Measurements from ENCODE around the gene EDIL3. TPM values are rescaled to one million over a fixed set of nuclear protein-coding genes. Genes with fewer than 3 reads are reported as not detected.

EDIL3 gene
- total and polyA plus RNA-seq, 2 donors (not counting 1 experiment from before 2014, with no cell fraction given), result not detected

DNA sequence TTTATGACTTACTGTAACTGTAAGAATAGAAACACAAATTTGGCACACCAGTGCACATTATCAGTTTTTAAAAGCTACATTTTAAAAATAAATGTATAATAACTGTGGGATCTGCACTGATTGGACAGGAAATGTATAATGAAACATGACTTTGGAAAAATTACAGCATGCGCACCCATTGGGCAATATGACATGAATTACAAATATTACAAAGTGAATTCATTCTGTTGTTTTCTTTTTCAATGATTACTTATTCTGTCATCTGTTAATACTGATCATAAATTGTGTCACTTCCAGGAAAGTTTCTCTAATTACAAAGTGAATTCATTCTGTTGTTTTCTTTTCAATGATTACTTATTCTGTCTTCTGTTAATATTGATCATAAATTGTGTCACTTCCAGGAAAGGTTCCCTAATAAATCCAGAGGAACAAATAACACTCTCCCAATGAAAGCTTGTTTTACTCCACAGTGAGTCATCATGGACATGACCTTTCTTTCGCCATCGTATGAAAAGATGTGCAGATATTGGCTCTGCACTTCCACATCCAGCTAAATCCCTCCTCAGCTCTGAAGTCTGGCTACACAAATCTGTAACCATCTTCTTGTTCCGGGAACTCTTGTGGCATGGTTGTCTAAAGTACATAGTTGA, 367.0 kb downstream of the EDIL3 start:
- POLR2A ChIA-PET, result no interaction called here
- Histone ChIP-seq H2AFZ (ENCODE audit: insufficient read depth, low read depth, low read length, poor library complexity, severe bottlenecking) (no peak overlapping the region), H3K79me2 (ENCODE audit: control insufficient read depth, insufficient read depth, low read length) (no peaks in the 10 kb centered on the region), H3K4me1 (ENCODE audit: control insufficient read depth in 2 of 2, insufficient read depth in 2 of 2, low read length in 2 of 2) (no peaks in the 10 kb centered on the region), H3K9ac (ENCODE audit: low read length) (no peak overlapping the region), H3K4me2 (replicated peaks; ENCODE audit: low read depth, low read length, poor library complexity, severe bottlenecking) (no peak overlapping the region), H3K27ac (ENCODE audit: low read length in 2 of 2) (no peak overlapping the region), H3K4me3 (ENCODE audit: control extremely low read depth in 1 of 5, extremely low read depth in 1 of 5, insufficient read depth in 1 of 5, low read depth in 2 of 5, low read length in 4 of 5) (no peak overlapping the region), H3K36me3 (replicated peaks in 1 of 2; ENCODE audit: control extremely low read depth in 1 of 2, control insufficient read depth in 1 of 2, extremely low read depth in 1 of 2, insufficient read depth in 2 of 2, low read length in 1 of 2) (no peaks in the 10 kb centered on the region), H3K9me3 (ENCODE audit: control extremely low read depth in 1 of 3, control insufficient read depth in 2 of 3, insufficient read depth in 1 of 3, low read length in 2 of 3) (no peaks in the 10 kb centered on the region), H4K20me1 (ENCODE audit: control insufficient read depth, insufficient read depth, low read length, poor library complexity, severe bottlenecking) (no peaks in the 10 kb centered on the region), H3K27me3 (replicated peaks in 1 of 4; ENCODE audit: control extremely low read depth in 1 of 4, control insufficient read depth in 3 of 4, insufficient read depth in 4 of 4, low read length in 3 of 4) (no peaks in the 10 kb centered on the region)
- WGBS (ENCODE audit: insufficient coverage), result no CpG with 5 or more reads among the region's 4 CpGs
- Mint-ChIP-seq H3K4me1 (no peaks in the 10 kb centered on the region), H3K27me3 (no peaks in the 10 kb centered on the region), H3K4me3 (no peak overlapping the region), H3K9me3 (ENCODE audit: insufficient read depth) (no peaks in the 10 kb centered on the region), H3K27ac (no peak overlapping the region)
- DNase-seq (no peak), ATAC-seq (ENCODE audit: low read depth) (no peak)
- intact Hi-C loops (cut with micrococcal nuclease), result no loop called here
- TF ChIP-seq, protein P1, sequence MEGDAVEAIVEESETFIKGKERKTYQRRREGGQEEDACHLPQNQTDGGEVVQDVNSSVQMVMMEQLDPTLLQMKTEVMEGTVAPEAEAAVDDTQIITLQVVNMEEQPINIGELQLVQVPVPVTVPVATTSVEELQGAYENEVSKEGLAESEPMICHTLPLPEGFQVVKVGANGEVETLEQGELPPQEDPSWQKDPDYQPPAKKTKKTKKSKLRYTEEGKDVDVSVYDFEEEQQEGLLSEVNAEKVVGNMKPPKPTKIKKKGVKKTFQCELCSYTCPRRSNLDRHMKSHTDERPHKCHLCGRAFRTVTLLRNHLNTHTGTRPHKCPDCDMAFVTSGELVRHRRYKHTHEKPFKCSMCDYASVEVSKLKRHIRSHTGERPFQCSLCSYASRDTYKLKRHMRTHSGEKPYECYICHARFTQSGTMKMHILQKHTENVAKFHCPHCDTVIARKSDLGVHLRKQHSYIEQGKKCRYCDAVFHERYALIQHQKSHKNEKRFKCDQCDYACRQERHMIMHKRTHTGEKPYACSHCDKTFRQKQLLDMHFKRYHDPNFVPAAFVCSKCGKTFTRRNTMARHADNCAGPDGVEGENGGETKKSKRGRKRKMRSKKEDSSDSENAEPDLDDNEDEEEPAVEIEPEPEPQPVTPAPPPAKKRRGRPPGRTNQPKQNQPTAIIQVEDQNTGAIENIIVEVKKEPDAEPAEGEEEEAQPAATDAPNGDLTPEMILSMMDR (IDR thresholded peaks at IDR 0.05), result no peak
- TF ChIP-seq EZH2 (IDR thresholded peaks at IDR 0.05; ENCODE audit: borderline replicate concordance, insufficient read depth, low read depth, low read length, poor library complexity, severe bottlenecking), result no peak
- CTCF ChIA-PET, result no interaction called here

DNA sequence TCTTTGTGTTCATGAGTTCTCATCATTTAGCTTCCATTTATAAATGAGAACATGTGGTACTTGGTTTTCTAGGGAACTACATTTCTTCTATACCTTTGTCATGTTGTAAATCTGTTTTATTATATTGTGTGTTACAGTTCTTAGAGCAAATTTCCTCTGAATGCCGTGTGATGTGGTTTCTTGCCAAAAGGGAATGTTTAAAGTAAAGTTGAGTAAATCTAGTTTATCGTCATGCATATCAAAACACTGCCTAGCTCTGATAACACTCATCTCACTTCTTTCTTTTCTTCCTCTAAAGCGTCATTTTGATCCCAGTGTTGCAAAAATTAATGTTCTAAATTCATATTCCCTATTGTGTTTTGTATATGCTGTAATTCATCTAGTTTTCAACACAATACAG, 368.6 kb downstream of the EDIL3 start:
- whole genome bisulfite sequencing (ENCODE audit: insufficient coverage), result no CpG with 5 or more reads among the region's 3 CpGs
- H3K27ac Mint-ChIP-seq, result no peak overlapping the region

More for the DNA sequence above, 368.6 kb downstream of the EDIL3 start:
- H3K9ac ChIP-seq (ENCODE audit: low read length), result no peak overlapping the region
- H3K4me3 ChIP-seq (ENCODE audit: control extremely low read depth in 1 of 5, extremely low read depth in 1 of 5, insufficient read depth in 1 of 5, low read depth in 2 of 5, low read length in 4 of 5), result no peak overlapping the region
- Mint-ChIP-seq H3K27me3 (no peaks in the 10 kb centered on the region), H3K4me1 (no peaks in the 10 kb centered on the region), H3K9me3 (ENCODE audit: insufficient read depth) (peaks cover 2% of the 10 kb centered on the region), H3K4me3 (no peak overlapping the region)
- no peaks in the 10 kb centered on the region for H3K4me1 ChIP-seq (ENCODE audit: control insufficient read depth in 2 of 2, insufficient read depth in 2 of 2, low read length in 2 of 2)
- H2AFZ ChIP-seq (ENCODE audit: insufficient read depth, low read depth, low read length, poor library complexity, severe bottlenecking), result no peak overlapping the region
- no peaks in the 10 kb centered on the region for H4K20me1 ChIP-seq (ENCODE audit: control insufficient read depth, insufficient read depth, low read length, poor library complexity, severe bottlenecking)
- H3K27ac ChIP-seq (ENCODE audit: low read length in 2 of 2), result no peak overlapping the region
- H3K9me3 ChIP-seq (ENCODE audit: control extremely low read depth in 1 of 3, control insufficient read depth in 2 of 3, insufficient read depth in 1 of 3, low read length in 2 of 3), result no peaks in the 10 kb centered on the region
- no peak for ATAC-seq (ENCODE audit: low read depth)
- no peaks in the 10 kb centered on the region for H3K79me2 ChIP-seq (ENCODE audit: control insufficient read depth, insufficient read depth, low read length)
- intact Hi-C loops (cut with micrococcal nuclease), result no loop called here
- TF ChIP-seq EZH2 (IDR thresholded peaks at IDR 0.05; ENCODE audit: borderline replicate concordance, insufficient read depth, low read depth, low read length, poor library complexity, severe bottlenecking), result no peak
- TF ChIP-seq, protein P1 (IDR thresholded peaks at IDR 0.05), result no peak
- DNase-seq, result no peak
- H3K27me3 ChIP-seq (replicated peaks in 1 of 4; ENCODE audit: control extremely low read depth in 1 of 4, control insufficient read depth in 3 of 4, insufficient read depth in 4 of 4, low read length in 3 of 4), result no peaks in the 10 kb centered on the region
- POLR2A ChIA-PET, result no interaction called here
- H3K4me2 ChIP-seq (replicated peaks; ENCODE audit: low read depth, low read length, poor library complexity, severe bottlenecking), result no peak overlapping the region
- H3K36me3 ChIP-seq (replicated peaks in 1 of 2; ENCODE audit: control extremely low read depth in 1 of 2, control insufficient read depth in 1 of 2, extremely low read depth in 1 of 2, insufficient read depth in 2 of 2, low read length in 1 of 2), result no peaks in the 10 kb centered on the region
- CTCF ChIA-PET, result no interaction called here

Measured in B cell (primary cell).